ENCODE results near the gene OR2Y1. TPM values are rescaled to one million over a fixed set of nuclear protein-coding genes. Genes with fewer than 3 reads are reported as not detected.

OR2Y1 gene
- total RNA-seq, 4 donors from 2014 or later, result not detected

DNA sequence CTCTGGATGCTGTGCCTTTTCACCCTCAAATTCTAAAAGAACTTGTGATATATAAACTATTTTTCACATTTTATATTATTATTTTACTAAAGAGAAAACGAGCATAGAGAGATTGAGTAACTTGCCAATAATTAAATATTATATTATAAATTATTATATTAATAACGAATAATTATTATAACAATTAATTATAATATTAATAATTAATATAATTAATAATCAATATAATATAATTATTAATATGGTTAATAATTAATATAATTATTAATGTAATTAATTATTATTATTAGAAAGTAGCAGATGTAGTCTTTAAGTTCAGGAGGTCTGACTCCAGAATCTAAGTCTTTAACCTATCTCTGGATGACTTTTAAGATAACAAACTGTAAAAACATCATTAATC lies 20.1 kb downstream of the OR2Y1 start:
- intact Hi-C loops (cut with DNase I; ENCODE audit: low total_unique reads), result no loop called here
- no peaks in the 10 kb centered on the region for H3K4me1 ChIP-seq
- 44 to 75% methylated on average over 2 of the region's 2 CpGs for WGBS, 2 donors (ENCODE audit: low coverage in 1 of 2)
- TF ChIP-seq, protein P1, sequence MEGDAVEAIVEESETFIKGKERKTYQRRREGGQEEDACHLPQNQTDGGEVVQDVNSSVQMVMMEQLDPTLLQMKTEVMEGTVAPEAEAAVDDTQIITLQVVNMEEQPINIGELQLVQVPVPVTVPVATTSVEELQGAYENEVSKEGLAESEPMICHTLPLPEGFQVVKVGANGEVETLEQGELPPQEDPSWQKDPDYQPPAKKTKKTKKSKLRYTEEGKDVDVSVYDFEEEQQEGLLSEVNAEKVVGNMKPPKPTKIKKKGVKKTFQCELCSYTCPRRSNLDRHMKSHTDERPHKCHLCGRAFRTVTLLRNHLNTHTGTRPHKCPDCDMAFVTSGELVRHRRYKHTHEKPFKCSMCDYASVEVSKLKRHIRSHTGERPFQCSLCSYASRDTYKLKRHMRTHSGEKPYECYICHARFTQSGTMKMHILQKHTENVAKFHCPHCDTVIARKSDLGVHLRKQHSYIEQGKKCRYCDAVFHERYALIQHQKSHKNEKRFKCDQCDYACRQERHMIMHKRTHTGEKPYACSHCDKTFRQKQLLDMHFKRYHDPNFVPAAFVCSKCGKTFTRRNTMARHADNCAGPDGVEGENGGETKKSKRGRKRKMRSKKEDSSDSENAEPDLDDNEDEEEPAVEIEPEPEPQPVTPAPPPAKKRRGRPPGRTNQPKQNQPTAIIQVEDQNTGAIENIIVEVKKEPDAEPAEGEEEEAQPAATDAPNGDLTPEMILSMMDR (IDR thresholded peaks at IDR 0.05), result no peak
- no peak for TF ChIP-seq POLR2A (IDR thresholded peaks at IDR 0.05)
- TF ChIP-seq POLR2AphosphoS5 (IDR thresholded peaks at IDR 0.05), result no peak
- TF ChIP-seq EP300 (IDR thresholded peaks at IDR 0.05; ENCODE audit: low read depth), result no peak
- no peak overlapping the region for H3K27ac ChIP-seq
- H3K9me3 ChIP-seq, result no peaks in the 10 kb centered on the region
- peaks cover 19% of the 10 kb centered on the region for H3K27me3 ChIP-seq
- H3K36me3 ChIP-seq, result no peaks in the 10 kb centered on the region
- no peak for DNase-seq
- H3K4me3 ChIP-seq, result no peak overlapping the region
- in situ Hi-C loops (cut with MboI; ENCODE audit: low pct_ligation_motif_present in 1 of 4, low pct_unique_long_range_greater_than_20kb in 1 of 4, low sequenced_read_pairs in 3 of 4), result no loop called here

DNA sequence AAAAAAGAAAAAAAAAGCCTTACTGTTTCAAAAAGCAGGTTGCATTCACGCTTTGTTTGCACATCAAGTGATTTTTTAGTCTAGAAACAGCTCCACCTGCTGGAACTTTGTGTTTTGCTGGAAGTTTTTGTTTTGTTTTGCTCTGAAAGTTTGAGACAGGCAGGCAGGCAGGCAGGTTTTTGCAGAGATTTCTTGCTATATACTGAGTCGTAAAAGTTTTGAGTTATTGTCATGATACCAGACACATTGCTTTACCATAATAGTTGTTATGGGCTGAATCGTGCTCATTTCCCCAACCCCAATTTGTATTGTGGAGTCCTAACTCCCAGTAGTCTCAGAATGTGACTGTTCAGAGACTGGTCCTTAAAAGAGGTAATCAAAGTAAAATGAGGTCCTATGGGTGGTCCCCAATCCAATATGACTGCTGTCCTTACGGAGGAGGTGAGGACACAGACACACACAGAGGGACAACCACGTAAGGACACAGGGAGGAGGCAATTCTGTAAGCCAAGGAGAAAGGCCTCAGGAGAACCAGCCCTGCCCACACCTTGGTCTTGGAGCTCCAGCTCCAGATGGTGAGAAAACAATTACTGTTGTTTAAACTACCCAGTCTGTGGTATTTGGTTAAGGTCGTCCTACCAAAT lies 20.9 kb downstream of the OR2Y1 start:
- H3K9me3 ChIP-seq, result no peaks in the 10 kb centered on the region
- intact Hi-C loops (cut with DNase I; ENCODE audit: low total_unique reads), result no loop called here
- H3K4me1 ChIP-seq, result no peaks in the 10 kb centered on the region
- no peaks in the 10 kb centered on the region for H3K36me3 ChIP-seq
- TF ChIP-seq POLR2AphosphoS5 (IDR thresholded peaks at IDR 0.05) (no peak), EP300 (IDR thresholded peaks at IDR 0.05; ENCODE audit: low read depth) (no peak)
- TF ChIP-seq, protein P1 (IDR thresholded peaks at IDR 0.05), result peak in 4 of 5 experiments; percentile 22 to 46 (median 43)
- H3K4me3 ChIP-seq, result no peak overlapping the region
- 16 to 48% methylated on average over 4 to 6 of the region's 6 CpGs for WGBS, 2 donors (ENCODE audit: low coverage in 1 of 2)
- in situ Hi-C loops (cut with MboI; ENCODE audit: low pct_ligation_motif_present in 1 of 4, low pct_unique_long_range_greater_than_20kb in 1 of 4, low sequenced_read_pairs in 3 of 4), result no loop called here
- peaks cover 20% of the 10 kb centered on the region for H3K27me3 ChIP-seq
- H3K27ac ChIP-seq, result no peak overlapping the region
- peak; percentile 7 for DNase-seq

DNA sequence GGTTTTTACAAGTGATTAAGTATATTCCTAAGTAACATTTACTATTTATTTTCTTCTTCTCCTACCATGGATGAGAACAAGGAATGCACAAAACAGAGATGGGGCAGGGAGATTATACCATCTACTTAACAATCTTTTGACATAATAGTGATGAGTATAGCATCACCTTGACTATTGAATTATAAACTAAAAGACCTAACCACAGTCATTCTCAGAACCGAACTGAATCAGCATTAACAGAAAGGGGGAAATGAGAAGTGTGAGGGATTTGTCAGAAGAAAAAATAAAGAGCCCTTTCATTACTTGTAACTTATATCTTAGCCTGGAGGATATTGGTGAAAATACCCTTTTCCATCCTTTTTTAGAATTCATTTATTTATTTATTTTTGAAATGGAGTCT lies 21.9 kb downstream of the OR2Y1 start:
- DNase-seq, result no peak
- intact Hi-C loops (cut with DNase I; ENCODE audit: low total_unique reads), result no loop called here
- 54 to 58% methylated on average over 1 of the region's 1 CpG for WGBS, 2 donors (ENCODE audit: low coverage in 1 of 2)
- H3K9me3 ChIP-seq, result no peaks in the 10 kb centered on the region
- in situ Hi-C loops (cut with MboI; ENCODE audit: low pct_ligation_motif_present in 1 of 4, low pct_unique_long_range_greater_than_20kb in 1 of 4, low sequenced_read_pairs in 3 of 4), result no loop called here
- TF ChIP-seq, protein P1 (IDR thresholded peaks at IDR 0.05), result no peak
- no peak for TF ChIP-seq EP300 (IDR thresholded peaks at IDR 0.05; ENCODE audit: low read depth)
- TF ChIP-seq POLR2AphosphoS5 (IDR thresholded peaks at IDR 0.05), result no peak
- TF ChIP-seq POLR2A (IDR thresholded peaks at IDR 0.05), result no peak
- H3K27me3 ChIP-seq, result peaks cover 26% of the 10 kb centered on the region
- H3K27ac ChIP-seq, result no peak overlapping the region
- H3K4me3 ChIP-seq, result no peak overlapping the region
- no peaks in the 10 kb centered on the region for H3K36me3 ChIP-seq
- H3K4me1 ChIP-seq, result no peaks in the 10 kb centered on the region

- no peaks in the 10 kb centered on the region for H3K36me3 ChIP-seq
- TF ChIP-seq, protein P1 (IDR thresholded peaks at IDR 0.05), result no peak
- TF ChIP-seq POLR2AphosphoS5 (IDR thresholded peaks at IDR 0.05) (no peak), POLR2A (IDR thresholded peaks at IDR 0.05) (no peak), EP300 (IDR thresholded peaks at IDR 0.05; ENCODE audit: low read depth) (no peak)
Measured at GRCh38 chr5:180704362-180704761, 35.5 kb downstream of the OR2Y1 start.

More at GRCh38 chr5:180704362-180704761, 35.5 kb downstream of the OR2Y1 start:
- Histone ChIP-seq H3K4me3 (no peak overlapping the region), H3K27ac (no peak overlapping the region), H3K9me3 (peaks cover 3 to 9% of the 10 kb centered on the region in 2 donors), H3K27me3 (peaks cover 5% of the 10 kb centered on the region), H3K4me1 (no peaks in the 10 kb centered on the region)
- in situ Hi-C loops (cut with MboI; ENCODE audit: low pct_ligation_motif_present in 1 of 4, low pct_unique_long_range_greater_than_20kb in 1 of 4, low sequenced_read_pairs in 3 of 4) (no loop called here), intact Hi-C loops (cut with DNase I; ENCODE audit: low total_unique reads) (no loop called here)
- no peak for DNase-seq
- 49 to 71% methylated on average over 1 to 2 of the region's 2 CpGs for WGBS, 2 donors (ENCODE audit: low coverage in 1 of 2)
